ENCODE results near the gene WARS2.

WARS2 gene

DNA sequence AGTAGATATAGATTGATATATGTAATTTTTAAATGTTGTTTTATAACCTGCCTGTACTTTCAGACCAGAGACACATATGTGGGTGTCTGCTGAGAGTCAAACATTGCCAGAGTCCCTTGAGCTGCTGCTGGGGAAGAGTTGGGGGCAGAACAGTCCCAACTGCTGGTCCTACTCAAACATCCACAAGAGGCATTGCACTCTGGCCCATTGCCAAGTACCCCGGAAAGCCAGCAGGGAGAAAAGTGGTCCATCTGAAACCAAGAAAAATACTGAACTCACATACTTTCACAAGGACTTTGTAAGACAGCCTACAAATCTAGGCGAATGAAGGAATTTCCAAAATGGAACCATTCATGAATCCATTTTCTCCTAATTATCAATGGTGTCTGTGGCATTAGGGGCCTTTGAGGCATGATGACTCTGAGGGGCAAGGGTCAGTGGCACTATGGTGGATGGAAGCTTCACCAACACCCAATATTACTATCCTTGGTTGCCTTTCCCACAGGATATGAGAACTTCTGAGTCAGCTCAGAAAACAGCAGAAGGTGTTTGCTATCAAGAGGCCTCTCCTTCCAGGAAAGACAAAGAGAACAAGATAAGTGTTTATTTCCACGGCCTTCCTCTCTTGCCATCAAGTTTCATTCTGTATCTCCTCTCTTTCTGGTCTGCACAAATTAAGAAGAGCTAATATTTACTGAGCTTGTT lies 145.0 kb downstream of the WARS2 start:
- DNase-seq = no peak

DNA sequence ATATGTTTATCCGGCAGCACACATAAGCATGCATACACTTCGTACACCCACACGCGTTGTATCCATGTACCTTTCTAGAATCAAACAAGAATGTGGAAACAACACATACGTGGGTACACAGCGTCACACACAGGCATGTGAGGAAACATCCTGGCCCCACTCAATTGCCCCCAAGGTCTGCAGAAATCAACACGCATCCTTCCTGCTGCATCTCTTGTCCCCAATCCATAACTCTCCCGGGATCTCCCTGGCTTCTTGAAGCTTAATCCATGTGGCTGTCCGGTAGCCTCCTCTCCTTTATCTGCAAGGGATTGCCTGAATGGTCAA lies 146.8 kb downstream of the WARS2 start:
- DNase-seq = no peak

DNA sequence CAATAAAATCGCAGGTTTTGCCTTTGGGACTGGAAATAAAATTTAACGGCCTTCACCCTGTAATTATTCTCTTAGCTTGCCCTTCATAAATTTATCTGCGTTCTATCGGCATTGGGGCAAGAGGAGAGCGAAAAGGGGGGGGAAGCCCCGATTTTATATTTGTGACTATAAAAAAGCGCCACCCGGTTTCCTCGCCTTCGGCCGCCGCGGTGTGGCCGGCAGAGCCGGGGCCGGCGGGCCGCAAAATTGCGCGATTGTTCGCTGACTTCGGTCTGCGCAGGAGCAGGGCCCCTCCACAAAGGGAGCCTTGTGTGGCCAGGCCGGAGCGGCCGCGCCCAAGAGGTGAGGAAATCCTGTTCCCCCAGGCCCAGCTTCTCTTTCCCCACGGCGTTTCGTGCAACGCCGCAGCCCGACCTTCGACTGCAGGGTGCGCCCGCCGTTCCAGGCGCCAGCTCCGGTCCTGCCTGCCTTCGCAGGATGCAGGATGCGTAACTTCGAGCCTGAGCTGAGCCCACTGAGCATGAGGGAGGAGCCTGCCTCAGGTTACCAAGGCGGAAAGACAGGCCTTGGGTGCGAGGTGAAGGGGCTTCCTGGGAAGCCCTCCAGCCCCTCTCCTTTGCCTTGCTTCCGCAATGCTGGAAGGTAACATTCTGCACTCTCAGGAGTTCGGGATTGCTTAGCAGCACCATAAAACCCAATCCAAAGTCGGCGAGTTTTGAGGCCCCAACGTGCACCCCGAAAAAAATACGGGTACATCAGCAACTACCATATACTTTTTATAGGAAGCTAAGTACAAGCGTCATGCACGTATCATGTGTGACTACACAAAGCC lies 147.4 kb downstream of the WARS2 start:
- DNase-seq = no peak

DNA sequence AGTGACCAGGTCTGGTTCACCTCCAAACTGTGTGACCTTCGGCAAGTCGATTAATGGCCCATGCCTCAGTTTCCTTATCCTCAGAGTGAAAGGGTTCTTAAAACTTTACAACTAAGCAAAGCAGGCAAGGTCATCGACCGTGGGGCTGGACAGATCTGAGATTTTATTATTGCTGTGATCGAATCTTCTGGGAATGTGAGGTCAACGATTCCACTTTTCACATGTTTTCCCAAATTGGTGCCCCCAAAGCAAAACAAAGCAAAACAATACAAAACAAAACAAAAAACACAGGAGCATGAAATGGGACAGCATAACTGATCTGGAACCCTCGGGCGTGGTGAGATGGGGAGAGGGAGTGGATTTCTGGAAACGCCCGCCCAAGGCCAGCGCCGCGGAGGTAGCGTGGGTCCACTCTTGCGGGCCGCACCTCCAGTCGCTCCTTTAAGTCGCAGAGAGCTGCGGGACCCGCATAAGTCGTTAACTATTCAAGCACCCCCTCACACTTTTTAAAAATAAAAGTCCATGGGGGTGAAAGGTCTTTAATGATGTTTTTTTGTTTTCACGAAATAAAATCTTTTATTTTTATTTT lies 148.1 kb downstream of the WARS2 start:
- no peak for DNase-seq

GRCh38 chr1:118991448-118991847 lies 149.0 kb downstream of the WARS2 start:
- no peak for DNase-seq

DNA sequence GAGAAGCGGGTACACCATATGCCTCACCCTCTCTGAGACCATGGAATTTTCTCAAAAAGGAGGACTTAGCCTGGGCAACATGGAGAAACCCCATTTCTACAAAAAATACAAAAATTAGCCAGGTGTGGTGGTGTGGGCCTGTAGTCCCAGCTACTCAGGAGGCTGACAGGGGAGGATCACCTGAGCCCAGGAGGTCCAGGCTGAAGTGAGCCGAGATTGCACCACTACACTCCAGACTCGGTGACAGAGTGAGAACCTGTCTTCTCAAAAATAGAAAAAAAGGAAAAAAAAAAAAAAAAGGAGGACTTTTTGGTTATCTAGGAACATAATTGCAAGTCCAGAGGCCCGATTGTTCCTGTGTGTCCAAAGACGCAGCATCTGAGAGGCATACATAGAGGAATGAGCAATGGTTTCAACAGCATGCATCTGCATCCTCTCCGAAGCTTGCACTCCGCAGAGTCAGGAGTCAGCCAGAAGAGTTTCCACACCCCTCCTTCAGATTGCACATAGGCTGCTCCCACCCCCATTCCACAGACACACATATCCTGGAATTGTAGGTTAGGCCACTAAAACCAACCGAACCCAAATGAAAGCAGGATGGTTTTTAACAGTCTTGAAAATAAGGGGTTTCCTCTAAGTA lies 149.8 kb downstream of the WARS2 start:
- DNase-seq = no peak

- no peak for DNase-seq
Observed at GRCh38 chr1:118989878-118990378, 150.5 kb downstream of the WARS2 start.

DNA sequence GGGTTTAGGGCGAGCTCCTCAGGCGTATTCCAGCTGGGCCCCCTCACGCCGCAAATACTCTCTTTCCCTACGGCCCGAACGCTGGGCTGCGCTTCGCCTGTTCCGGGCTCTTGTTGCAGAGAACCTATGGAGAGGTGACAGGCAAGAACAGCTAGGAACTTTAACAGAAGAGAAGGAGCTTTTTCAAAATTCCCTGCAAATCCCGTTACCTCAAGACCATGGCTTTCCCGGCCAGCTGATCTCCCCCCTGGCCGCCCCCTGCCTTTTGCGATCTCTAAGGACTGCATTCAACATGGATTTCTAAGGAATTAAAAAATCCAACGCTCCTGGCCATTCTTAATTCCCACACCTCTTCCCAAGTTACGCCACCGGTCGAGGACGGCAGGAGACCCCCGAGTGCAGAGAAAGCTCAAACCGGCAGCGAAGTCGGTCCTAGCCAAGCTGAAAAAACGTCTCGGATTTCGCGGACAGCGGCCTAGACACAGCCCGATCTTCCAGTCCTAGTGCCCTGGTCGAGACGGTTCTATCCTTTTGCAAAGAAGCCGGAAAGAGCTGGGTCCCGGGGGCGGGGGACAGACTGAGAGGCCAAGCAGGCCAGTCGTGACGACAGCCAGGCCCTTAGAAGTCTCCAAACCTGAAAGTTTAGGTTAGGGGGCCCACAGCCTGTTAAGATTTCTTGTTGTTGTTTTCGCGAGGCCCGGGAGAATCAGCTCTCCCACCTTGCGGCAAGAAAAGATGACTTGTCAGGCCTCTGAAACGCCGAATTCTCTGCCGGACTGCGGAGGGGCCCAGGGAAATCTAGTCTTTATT lies 151.2 kb downstream of the WARS2 start:
- DNase-seq = no peak

GRCh38 chr1:118988186-118989005 lies 152.1 kb downstream of the WARS2 start, which contains the start of gene TBX15:
Gene TBX15, minus strand, starts transcription at chr1:118988343. Its CDS starts 548 bp downstream, at chr1:118987795.
- no peak for DNase-seq

DNA sequence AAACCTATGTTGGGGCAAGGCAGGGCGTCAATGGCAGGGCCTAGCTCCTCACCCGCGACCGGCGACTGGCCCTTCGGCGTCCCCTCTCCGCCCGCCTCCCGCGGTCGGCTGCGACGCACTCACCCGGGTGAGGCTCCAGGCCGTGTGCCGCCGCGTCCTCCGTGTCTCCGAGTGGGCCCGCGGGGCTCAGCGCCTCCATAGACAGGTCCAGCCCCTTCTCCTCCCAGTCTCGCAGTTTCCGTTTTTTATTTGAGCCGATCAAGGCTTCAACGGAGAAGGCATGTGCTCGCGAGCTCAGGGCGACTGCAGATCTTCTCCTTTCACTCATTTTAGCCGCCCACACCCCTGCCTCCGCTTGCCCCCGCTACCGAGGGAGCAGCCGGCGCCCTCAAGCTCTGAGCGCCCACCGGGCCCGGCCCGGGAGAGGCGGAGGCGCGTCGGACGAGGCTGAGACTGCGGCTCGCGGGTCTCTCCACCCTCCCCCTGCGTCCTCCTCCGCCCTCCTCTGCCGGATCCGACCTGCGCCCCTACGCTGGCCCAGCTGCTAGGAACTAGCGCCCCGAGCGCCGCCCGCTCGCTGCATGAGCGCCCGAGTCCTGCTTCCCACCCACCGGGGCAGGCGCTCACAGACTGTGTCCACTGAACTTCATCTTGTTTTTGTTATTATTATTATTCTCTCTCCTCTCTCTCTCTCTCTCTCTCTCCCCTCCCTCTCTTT lies 152.8 kb downstream of the WARS2 start:
- no peak for DNase-seq

- no peak for DNase-seq
Observed at GRCh38 chr1:118986555-118987467, 153.6 kb downstream of the WARS2 start.

DNA sequence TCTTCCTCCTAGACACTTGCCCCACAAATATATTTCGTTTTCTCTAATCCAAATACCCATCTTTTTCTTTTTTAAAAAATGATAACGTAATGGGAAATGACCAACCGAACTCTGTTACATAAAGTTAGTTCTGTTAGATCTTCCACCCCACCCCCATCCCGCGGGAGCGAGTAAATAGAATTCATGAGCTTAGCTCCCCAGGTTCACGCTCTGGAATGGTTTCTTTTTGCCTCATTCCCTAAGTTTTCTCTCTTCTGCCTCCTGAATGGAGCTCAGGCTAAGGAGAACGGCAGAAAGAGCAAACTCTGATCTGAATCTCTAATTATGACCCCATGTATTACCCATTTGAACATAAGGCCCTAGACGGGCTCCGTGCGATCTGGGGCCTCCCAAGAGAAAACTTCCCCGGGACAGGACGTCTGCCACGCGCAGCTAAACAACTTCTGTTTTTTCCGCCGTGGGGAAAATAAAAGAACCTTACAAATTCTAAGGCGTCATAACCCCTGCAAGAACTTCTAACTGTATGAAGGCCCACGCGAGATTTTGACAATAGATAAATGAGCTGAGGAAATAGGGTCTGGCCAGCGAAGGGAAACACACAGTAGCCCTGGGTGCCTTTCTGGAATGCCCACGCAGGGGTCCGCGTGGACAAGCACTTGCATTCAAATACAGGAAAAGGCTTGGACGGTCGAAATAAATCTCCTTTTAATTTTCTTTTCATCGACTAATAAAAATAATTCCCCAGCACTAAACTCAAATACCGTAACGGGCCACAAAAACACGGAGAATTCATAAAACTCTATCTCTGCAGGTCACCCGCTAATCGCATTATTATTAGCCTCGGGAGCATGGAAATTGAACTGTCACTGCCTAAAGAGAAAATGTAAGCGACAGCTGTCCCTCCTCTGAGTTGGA lies 154.6 kb downstream of the WARS2 start:
- DNase-seq = peak; percentile 27 to 29

GRCh38 chr1:118984722-118985639 lies 155.5 kb downstream of the WARS2 start:
- DNase-seq = no peak

DNA sequence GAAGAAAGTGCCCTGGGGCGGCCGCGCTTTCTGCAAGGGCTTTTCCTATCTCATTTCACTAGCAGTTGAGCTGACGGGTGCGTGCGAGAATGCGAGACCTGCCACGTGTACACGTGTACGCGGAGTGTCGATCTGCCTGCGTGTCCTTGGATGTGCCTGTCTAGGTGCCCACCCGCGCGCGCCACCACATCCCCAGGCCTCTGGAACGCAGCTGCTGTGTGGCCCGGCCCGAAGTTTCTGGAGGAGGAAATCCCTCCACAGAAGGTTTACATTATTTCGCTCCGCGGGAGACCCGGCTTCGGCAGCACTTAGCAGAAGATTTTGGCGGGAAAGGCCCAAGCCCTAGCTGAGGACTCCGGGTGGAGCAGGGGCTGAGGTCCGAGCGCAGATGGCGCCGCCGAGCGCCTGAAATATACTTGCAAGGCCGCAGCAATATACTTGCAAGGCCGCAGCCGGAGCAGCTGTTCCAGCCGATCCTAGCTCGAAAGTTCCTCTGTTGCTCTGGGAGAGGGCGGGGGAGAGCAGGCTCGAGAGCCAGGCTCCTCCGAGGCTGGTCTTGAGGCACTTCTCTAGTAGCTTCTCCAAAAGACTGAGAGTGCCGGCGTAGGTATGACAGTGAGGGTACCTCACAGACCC lies 156.2 kb downstream of the WARS2 start:
- peak; percentile 29 to 42 for DNase-seq

DNA sequence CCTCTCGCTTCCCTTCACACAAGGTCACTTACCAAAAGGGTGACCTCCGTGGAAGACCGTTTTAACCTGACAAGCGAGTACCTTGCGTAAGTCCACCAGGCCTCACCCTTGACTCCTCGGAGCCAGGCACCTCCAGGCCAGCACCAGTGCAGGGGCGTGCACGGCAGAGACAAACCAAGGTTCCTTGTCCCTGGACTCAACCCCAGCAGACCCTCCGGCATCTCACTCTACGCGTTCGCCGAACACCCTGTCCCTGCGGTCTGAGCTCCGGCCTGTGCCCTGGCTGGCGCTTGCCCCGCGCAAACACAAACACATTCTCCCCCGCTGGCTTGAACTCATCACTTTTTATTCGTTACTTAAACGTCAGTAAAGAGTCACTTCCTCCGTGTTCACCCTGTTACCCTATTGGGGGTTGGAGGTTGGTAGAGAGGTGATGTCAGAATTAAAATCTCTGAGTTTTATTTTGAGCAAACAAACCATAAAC lies 156.9 kb downstream of the WARS2 start:
- no peak for DNase-seq

GRCh38 chr1:118982821-118983557 lies 157.5 kb downstream of the WARS2 start:
- peak in 1 of 2 donors; percentile 17 for DNase-seq

Data from inflammatory macrophage treated with lipopolysaccharide for 1 hour (primary cell).